SK-N-MC (cell line): ENCODE data around the gene RHBG.
"Not testable (repeated sequence)": the region's sequence is repeated elsewhere in the genome, so short reads cannot be mapped to it uniquely, and the experiment has no call there.

ENCODE experiments used
- DNase-seq: peaks from one replicate; pipeline ENCODE4 v3.0.0-alpha.2; 2011; ENCODE audit warnings: low read depth, low spot score
- H3K27ac ChIP-seq: fragments of 200-600 bp; sonication (generic); 2 replicates; pipeline ENCODE4 v1.5.1; 2016; ENCODE audit warnings: mixed run types
- H3K36me3 ChIP-seq: fragments of 200-600 bp; sonication (generic); 2 replicates; pipeline ENCODE4 v1.6.1; 2017; ENCODE audit warnings: antibody characterized with exemption, low read length, mixed read lengths; ENCODE audit not compliant: insufficient read depth
- H3K4me3 ChIP-seq: fragments of 200-600 bp; sonication (generic); 2 replicates; pipeline ENCODE4 v1.5.1; 2016
- H3K9ac ChIP-seq: fragments of 200-600 bp; sonication (generic); 2 replicates; pipeline ENCODE4 v1.8.0; 2017; ENCODE audit warnings: mixed run types, mixed read lengths; ENCODE audit not compliant: insufficient read length
- H3K9me3 ChIP-seq: fragments of 200-600 bp; sonication (generic); 2 replicates; pipeline ENCODE4 v1.6.1; 2017; ENCODE audit warnings: low read depth, mild to moderate bottlenecking, antibody characterized with exemption, low read length, moderate library complexity, mixed read lengths
- EZH2 ChIP-seq: fragments of 200-600 bp; sonication (generic); IDR thresholded peaks from one replicate; pipeline ENCODE4 v1.6.1; 2017; ENCODE audit warnings: antibody characterized with exemption
- FOXP2 ChIP-seq: optimal IDR thresholded peaks from 2 replicates; pipeline ENCODE3; 2011; ENCODE audit warnings: mild to moderate bottlenecking, moderate library complexity; ENCODE audit not compliant: insufficient read depth; ENCODE audit errors: extremely low read length, control extremely low read depth
- POLR2AphosphoS5 ChIP-seq: IDR thresholded peaks from 2 replicates; pipeline ENCODE4 v1.6.1; 2012; ENCODE audit warnings: mild to moderate bottlenecking, low read depth, low read length, borderline replicate concordance

RHBG gene

GRCh38 chr1:156367383-156368156 is 1.4 kb upstream of the RHBG start:
- no peak for TF ChIP-seq POLR2AphosphoS5
- TF ChIP-seq EZH2: no peak
- TF ChIP-seq FOXP2: no peak
- DNase-seq: no peak
- no peak overlapping the region for H3K27ac ChIP-seq
- H3K9ac ChIP-seq: no peak overlapping the region
- H3K4me3 ChIP-seq: no peak overlapping the region
- H3K9me3 ChIP-seq: no peaks in the 10 kb centered on the region
- no peaks in the 10 kb centered on the region for H3K36me3 ChIP-seq

GRCh38 chr1:156368157-156368658 is 803 bp upstream of the RHBG start:
- no peak overlapping the region for H3K27ac ChIP-seq
- no peak for DNase-seq
- H3K4me3 ChIP-seq: no peak overlapping the region
- H3K36me3 ChIP-seq: no peaks in the 10 kb centered on the region
- H3K9ac ChIP-seq: no peak overlapping the region
- TF ChIP-seq POLR2AphosphoS5: no peak
- no peak for TF ChIP-seq EZH2
- no peak for TF ChIP-seq FOXP2
- H3K9me3 ChIP-seq: no peaks in the 10 kb centered on the region

DNA sequence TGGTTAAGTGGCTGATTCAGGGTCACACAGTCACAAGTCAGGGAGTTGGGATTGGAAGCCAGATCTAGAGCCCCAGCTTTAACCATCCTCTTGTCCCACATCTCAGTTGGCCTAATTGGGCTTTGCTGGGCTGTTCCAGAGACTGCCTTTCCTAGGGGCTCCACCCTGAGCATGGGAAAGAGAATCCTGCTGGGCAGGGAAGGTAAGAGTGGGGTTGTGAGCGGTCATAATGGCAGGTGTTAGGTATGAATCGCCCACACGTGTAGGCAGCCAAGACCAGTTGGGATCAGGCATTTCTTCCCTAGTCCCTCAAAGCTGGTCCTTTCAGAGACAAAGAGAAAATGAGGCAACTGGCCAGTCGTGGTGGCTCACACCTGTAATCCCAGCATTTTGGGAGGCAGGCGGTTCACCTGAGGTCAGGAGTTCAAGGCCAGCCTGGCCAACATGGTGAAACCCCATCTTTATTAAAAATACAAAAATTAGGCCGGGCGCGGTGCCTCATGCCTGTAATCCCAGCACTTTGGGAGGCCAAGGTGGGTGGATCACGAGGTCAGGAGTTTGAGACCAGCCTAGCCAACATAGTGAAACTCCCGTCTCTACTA is 775 bp downstream of the RHBG start:
- DNase-seq: not testable (repeated sequence)

DNA sequence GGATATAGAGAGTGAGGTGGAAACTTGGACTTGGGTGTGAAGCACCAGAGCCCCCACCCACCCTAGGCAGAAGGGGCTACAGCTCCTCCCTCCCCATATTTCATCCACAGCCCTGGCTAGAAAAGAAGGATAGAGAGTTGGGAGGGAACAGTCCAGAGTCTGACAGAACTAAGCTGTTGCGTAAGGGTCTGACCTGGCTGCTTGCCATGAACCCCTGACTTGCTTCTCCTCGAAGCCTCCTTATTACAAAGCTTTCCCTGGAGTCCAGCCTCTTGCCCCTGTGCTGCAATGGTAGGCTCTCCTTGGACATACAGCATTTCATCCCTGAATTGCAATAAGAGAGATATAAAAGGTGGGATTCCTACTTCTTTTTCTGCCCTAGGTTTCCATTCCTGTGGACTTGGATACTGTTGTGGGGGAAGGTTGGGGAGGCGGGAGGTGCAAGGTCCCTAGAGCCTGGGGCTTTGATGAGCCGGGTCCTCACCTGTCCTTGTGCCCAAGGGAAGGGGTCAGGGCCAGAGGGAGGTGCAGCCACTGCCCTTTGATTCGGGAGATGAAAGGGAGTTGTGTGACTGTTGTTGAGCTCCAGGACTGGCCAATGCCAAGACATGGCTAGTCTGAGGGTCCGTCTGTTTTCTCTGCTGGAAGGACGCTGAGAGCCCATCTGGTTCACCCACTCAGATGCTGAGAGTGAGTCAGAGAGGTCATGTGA is 2.7 kb downstream of the RHBG start:
- no peak overlapping the region for H3K9ac ChIP-seq
- H3K9me3 ChIP-seq: no peaks in the 10 kb centered on the region
- no peak for DNase-seq
- H3K36me3 ChIP-seq: no peaks in the 10 kb centered on the region
- no peak for TF ChIP-seq EZH2
- no peak for TF ChIP-seq FOXP2
- TF ChIP-seq POLR2AphosphoS5: no peak
- no peak overlapping the region for H3K27ac ChIP-seq
- no peak overlapping the region for H3K4me3 ChIP-seq

More for the DNA sequence above, 775 bp downstream of the RHBG start:
- not testable (repeated sequence) for H3K9me3 ChIP-seq, H3K27ac ChIP-seq, H3K4me3 ChIP-seq, H3K9ac ChIP-seq, H3K36me3 ChIP-seq

GRCh38 chr1:156372265-156372586 is 3.2 kb downstream of the RHBG start:
- DNase-seq: no peak
- no peak overlapping the region for H3K27ac ChIP-seq
- H3K9me3 ChIP-seq: no peaks in the 10 kb centered on the region
- no peak overlapping the region for H3K4me3 ChIP-seq
- H3K36me3 ChIP-seq: no peaks in the 10 kb centered on the region
- no peak overlapping the region for H3K9ac ChIP-seq
- no peak for TF ChIP-seq POLR2AphosphoS5
- TF ChIP-seq EZH2: no peak
- TF ChIP-seq FOXP2: no peak

DNA sequence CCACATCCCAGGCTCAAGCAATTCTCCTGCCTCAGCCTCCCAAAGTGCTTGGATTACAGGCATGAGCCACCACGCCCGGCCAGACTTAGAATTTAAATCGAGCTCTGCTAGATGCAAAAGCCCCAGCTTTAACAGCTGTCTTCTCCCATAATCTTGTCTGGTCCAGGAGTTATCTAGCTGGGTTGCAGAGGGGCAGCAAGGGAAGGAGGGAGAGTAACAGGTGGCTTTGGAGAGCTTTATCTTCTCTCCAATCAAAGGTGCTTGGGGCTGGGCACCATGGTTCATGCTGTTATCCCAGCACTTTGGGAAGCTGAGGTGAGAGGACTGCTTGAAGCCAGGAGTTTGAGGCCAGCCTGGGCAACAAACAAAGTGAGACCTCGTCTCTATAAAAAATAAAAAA is 3.9 kb downstream of the RHBG start:
- no peak for DNase-seq
- TF ChIP-seq EZH2: no peak
- no peak for TF ChIP-seq POLR2AphosphoS5
- no peak for TF ChIP-seq FOXP2
- no peaks in the 10 kb centered on the region for H3K36me3 ChIP-seq
- H3K27ac ChIP-seq: no peak overlapping the region
- no peaks in the 10 kb centered on the region for H3K9me3 ChIP-seq
- no peak overlapping the region for H3K9ac ChIP-seq
- no peak overlapping the region for H3K4me3 ChIP-seq

DNA sequence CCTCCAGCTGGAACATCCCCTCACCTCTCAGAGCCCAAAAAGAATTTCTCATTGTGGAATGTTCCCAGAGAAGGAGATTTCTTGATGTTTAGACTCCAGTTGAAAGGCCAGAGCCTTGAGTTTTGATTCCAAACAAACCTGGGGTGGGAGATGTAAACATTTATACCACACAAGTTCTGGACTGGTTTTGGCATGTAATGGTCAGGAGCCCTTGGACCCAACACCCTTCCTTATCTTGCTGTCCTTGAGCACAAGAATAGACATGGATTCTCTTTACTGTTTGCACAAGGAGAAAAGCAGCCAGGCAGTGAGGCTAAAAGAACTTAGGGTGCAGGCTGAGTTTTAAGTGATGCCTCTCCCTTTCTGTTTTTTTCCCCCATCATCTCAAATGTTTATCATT is 4.5 kb downstream of the RHBG start:
- DNase-seq: no peak
- Histone ChIP-seq H3K27ac (no peak overlapping the region), H3K9me3 (no peaks in the 10 kb centered on the region), H3K36me3 (no peaks in the 10 kb centered on the region), H3K4me3 (no peak overlapping the region), H3K9ac (no peak overlapping the region)
- TF ChIP-seq POLR2AphosphoS5 (no peak), EZH2 (no peak), FOXP2 (no peak)

DNA sequence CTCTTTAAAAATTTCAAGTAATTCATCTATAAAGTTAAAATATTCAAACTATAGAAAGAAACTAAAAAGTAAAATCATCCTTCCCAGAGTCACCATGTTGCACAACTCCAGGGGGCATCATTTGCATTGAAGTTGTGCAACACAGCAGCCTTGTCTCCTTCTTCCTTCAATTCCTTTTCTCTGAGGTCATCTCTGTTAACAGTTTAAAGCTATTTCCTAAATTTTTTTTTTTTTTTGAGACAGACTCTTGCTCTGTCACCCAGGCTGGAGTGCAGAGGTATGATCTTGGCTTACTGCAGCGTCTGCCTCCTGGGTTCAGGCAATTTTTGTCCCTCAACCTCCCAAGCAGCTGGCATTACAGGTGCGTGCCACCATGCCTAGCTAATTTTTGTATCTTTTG is 7.1 kb downstream of the RHBG start:
- Histone ChIP-seq H3K9me3 (no peaks in the 10 kb centered on the region), H3K4me3 (no peak overlapping the region), H3K36me3 (no peaks in the 10 kb centered on the region), H3K9ac (no peak overlapping the region), H3K27ac (peak overlapping the region; percentile 69; the same call in 1 of the 2 replicates)
- TF ChIP-seq POLR2AphosphoS5: no peak
- no peak for TF ChIP-seq FOXP2
- TF ChIP-seq EZH2: no peak
- DNase-seq: peak; percentile 51
